WTC11 (cell line): Measurements from ENCODE around the gene TMEM181. TPM values are rescaled to one million over a fixed set of nuclear protein-coding genes. Genes with fewer than 3 reads are reported as not detected.

Experiments
- ATAC-seq: fragments of 200-7000 bp; cut with Tn5 transposase; 2 replicates; pipeline ENCODE4 v1.10.0; 2021; ENCODE audit warnings: mild to moderate bottlenecking, moderate library complexity
- CTCF ChIA-PET: fragments of 300-600 bp; sonication (Branson Sonifier 250); formaldehyde crosslinking; loops from one replicate; lab custom pipeline; 2021; ENCODE audit warnings: antibody characterized with exemption; lab: Charles Lee
- POLR2A ChIA-PET: fragments of 350-600 bp; sonication (Branson Sonifier 250); formaldehyde crosslinking; loops from one replicate; lab custom pipeline; 2021; ENCODE audit warnings: antibody characterized with exemption; lab: Charles Lee
- DNase-seq: peaks from one replicate; pipeline ENCODE4 v3.0.0; 2021; ENCODE audit warnings: low spot score
- H3K27ac Mint-ChIP-seq: 2 replicates; pipeline ENCODE4 v1.8.0; 2021; ENCODE audit warnings: mixed read lengths
- H3K27me3 Mint-ChIP-seq: 2 replicates; pipeline ENCODE4 v1.8.0; 2021; ENCODE audit warnings: low read depth, mild to moderate bottlenecking, moderate library complexity, mixed read lengths
- H3K36me3 Mint-ChIP-seq: 2 replicates; pipeline ENCODE4 v1.8.0; 2021; ENCODE audit warnings: mixed read lengths
- H3K4me1 Mint-ChIP-seq: 2 replicates; pipeline ENCODE4 v1.8.0; 2022; ENCODE audit warnings: mixed read lengths
- H3K4me3 Mint-ChIP-seq: 2 replicates; pipeline ENCODE4 v1.8.0; 2021; ENCODE audit warnings: mild to moderate bottlenecking, moderate library complexity, mixed read lengths
- H3K9me3 Mint-ChIP-seq: 2 replicates; pipeline ENCODE4 v1.8.0; 2021; ENCODE audit warnings: mixed read lengths
- AR ChIP-seq: fragments of 250-450 bp; sonication (Bioruptor Pico); IDR thresholded peaks from 2 replicates; pipeline ENCODE4 v1.9.0; 2021; ENCODE audit warnings: mild to moderate bottlenecking
- E2F4 ChIP-seq: sonication (generic); formaldehyde crosslinking; IDR thresholded peaks from 2 replicates; pipeline ENCODE4 v1.8.1; 2022; ENCODE audit warnings: low read depth, mild to moderate bottlenecking, moderate library complexity, missing genetic modification reagents, borderline replicate concordance
- ETV6 ChIP-seq: sonication (generic); formaldehyde crosslinking; IDR thresholded peaks from 2 replicates; pipeline ENCODE4 v1.8.1; 2022; ENCODE audit warnings: mild to moderate bottlenecking, missing genetic modification reagents
- FOXP1 ChIP-seq: sonication (generic); formaldehyde crosslinking; IDR thresholded peaks from 2 replicates; pipeline ENCODE4 v1.8.0; 2022; ENCODE audit warnings: missing genetic modification reagents, mild to moderate bottlenecking, moderate library complexity, borderline replicate concordance
- GRHL2 ChIP-seq: fragments of 250-450 bp; sonication (Bioruptor Pico); IDR thresholded peaks from 2 replicates; pipeline ENCODE4 v1.8.0; 2022; ENCODE audit warnings: mild to moderate bottlenecking, moderate library complexity; ENCODE audit not compliant: insufficient replicate concordance, severe bottlenecking
- IRF2 ChIP-seq: sonication (generic); formaldehyde crosslinking; IDR thresholded peaks from 2 replicates; pipeline ENCODE4 v1.8.0; 2022; ENCODE audit warnings: low read depth, missing genetic modification reagents, borderline replicate concordance
- JUN ChIP-seq: sonication (generic); formaldehyde crosslinking; IDR thresholded peaks from 2 replicates; pipeline ENCODE4 v1.8.0; 2023; ENCODE audit warnings: mild to moderate bottlenecking, missing genetic modification reagents
- MYBL2 ChIP-seq: sonication (generic); formaldehyde crosslinking; IDR thresholded peaks from 2 replicates; pipeline ENCODE4 v1.8.1; 2023; ENCODE audit warnings: mild to moderate bottlenecking, moderate library complexity, missing genetic modification reagents
- NFYB ChIP-seq: sonication (generic); formaldehyde crosslinking; conservative IDR thresholded peaks from 2 replicates; pipeline ENCODE4 v1.8.0; 2022; ENCODE audit warnings: low read depth, missing genetic modification reagents
- SMAD4 ChIP-seq: sonication (generic); formaldehyde crosslinking; IDR thresholded peaks from 2 replicates; pipeline ENCODE4 v1.8.0; 2022; ENCODE audit warnings: mild to moderate bottlenecking, missing genetic modification reagents
- SP1 ChIP-seq: sonication (generic); formaldehyde crosslinking; conservative IDR thresholded peaks from 2 replicates; pipeline ENCODE4 v1.8.1; 2022; ENCODE audit warnings: missing genetic modification reagents
- STAT6 ChIP-seq: sonication (generic); formaldehyde crosslinking; conservative IDR thresholded peaks from 2 replicates; pipeline ENCODE4 v1.8.1; 2023; ENCODE audit warnings: mild to moderate bottlenecking, low read depth, missing genetic modification reagents, moderate library complexity
- TEAD1 ChIP-seq: sonication (generic); formaldehyde crosslinking; IDR thresholded peaks from 2 replicates; pipeline ENCODE4 v1.8.0; 2022; ENCODE audit warnings: mild to moderate bottlenecking, missing genetic modification reagents
- USF2 ChIP-seq: sonication (generic); formaldehyde crosslinking; IDR thresholded peaks from 2 replicates; pipeline ENCODE4 v1.8.1; 2023; ENCODE audit warnings: mild to moderate bottlenecking, missing genetic modification reagents, moderate library complexity
- ZBTB21 ChIP-seq: sonication (generic); formaldehyde crosslinking; IDR thresholded peaks from 2 replicates; pipeline ENCODE4 v1.8.1; 2023; ENCODE audit warnings: mild to moderate bottlenecking, missing genetic modification reagents, borderline replicate concordance
- ZNF121 ChIP-seq: sonication (generic); formaldehyde crosslinking; IDR thresholded peaks from 2 replicates; pipeline ENCODE4 v1.8.0; 2023; ENCODE audit warnings: missing genetic modification reagents
- ZNF138 ChIP-seq: sonication (generic); formaldehyde crosslinking; conservative IDR thresholded peaks from 2 replicates; pipeline ENCODE4 v1.8.1; 2022; ENCODE audit warnings: mild to moderate bottlenecking, moderate library complexity, missing genetic modification reagents
- ZNF425 ChIP-seq: fragments of 250-450 bp; sonication (Bioruptor Pico); conservative IDR thresholded peaks from 2 replicates; pipeline ENCODE4 v1.9.0; 2021; ENCODE audit warnings: mild to moderate bottlenecking
- ZNF532 ChIP-seq: fragments of 250-450 bp; sonication (Bioruptor Pico); IDR thresholded peaks from 2 replicates; pipeline ENCODE4 v1.9.0; 2021; ENCODE audit warnings: mild to moderate bottlenecking, borderline replicate concordance
- ZSCAN18 ChIP-seq: fragments of 250-450 bp; sonication (Bioruptor Pico); IDR thresholded peaks from 2 replicates; pipeline ENCODE4 v2.1.2; 2022; ENCODE audit warnings: mild to moderate bottlenecking, moderate library complexity
- total RNA-seq: library from RNA; stranded (reverse); gene quantifications from 3 replicates; pipeline ENCODE4 v1.2.3, GENCODE V29; 2021

TMEM181 gene
- total RNA-seq, 1 experiment from 2014 or later: 18.8 TPM

- TF ChIP-seq TEAD1 (CRISPR knock-in tag): no peak
- TF ChIP-seq NFYB (CRISPR knock-in tag): no peak
- no peak for TF ChIP-seq GRHL2 (CRISPR knock-in tag)
- TF ChIP-seq IRF2 (CRISPR knock-in tag): no peak
- TF ChIP-seq AR (CRISPR knock-in tag): no peak
- no peak for TF ChIP-seq SMAD4
- TF ChIP-seq FOXP1 (CRISPR knock-in tag): no peak
- TF ChIP-seq ZNF138 (CRISPR knock-in tag): no peak
- TF ChIP-seq ZNF425 (CRISPR knock-in tag): no peak
Observed at GRCh38 chr6:158684311-158684710, 124.4 kb downstream of the TMEM181 start (continued).

- Mint-ChIP-seq H3K4me3 (no peak overlapping the region), H3K36me3 (no peaks in the 10 kb centered on the region), H3K27ac (no peak overlapping the region), H3K4me1 (peaks cover 17% of the 10 kb centered on the region), H3K9me3 (no peaks in the 10 kb centered on the region), H3K27me3 (no peaks in the 10 kb centered on the region; the same call in 1 of the 2 replicates)
- CTCF ChIA-PET: interaction anchor here (0.6 to 1.4 kb wide), 2 partner anchors 8 to 34 kb away, joined by 4 read pairs; no protein-coding TSS in a partner anchor
- DNase-seq: no peak
- no peak for ATAC-seq
- POLR2A ChIA-PET: no interaction called here
- no peak for TF ChIP-seq ZNF532 (CRISPR knock-in tag)
- TF ChIP-seq SP1 (CRISPR knock-in tag): no peak
- TF ChIP-seq JUN: no peak
- TF ChIP-seq STAT6 (CRISPR knock-in tag): no peak
- no peak for TF ChIP-seq ZBTB21 (CRISPR knock-in tag)
- no peak for TF ChIP-seq ZNF121 (CRISPR knock-in tag)
- no peak for TF ChIP-seq E2F4 (CRISPR knock-in tag)
- TF ChIP-seq FOXP1 (CRISPR knock-in tag): no peak
- no peak for TF ChIP-seq MYBL2 (CRISPR knock-in tag)
- TF ChIP-seq IRF2 (CRISPR knock-in tag): no peak
- no peak for TF ChIP-seq ETV6 (CRISPR knock-in tag)
- no peak for TF ChIP-seq USF2 (CRISPR knock-in tag)
- no peak for TF ChIP-seq ZSCAN18 (CRISPR knock-in tag)
Observed at GRCh38 chr6:158684745-158685324, 124.9 kb downstream of the TMEM181 start.
